GM20000 (cell line): ENCODE data around the gene HOMER2.

ENCODE experiments used
- DNase-seq: peaks from one replicate; pipeline ENCODE4 v3.0.0; 2012; ENCODE audit warnings: low spot score
- TF ChIP-seq, protein P1 (sequence below): IDR thresholded peaks from 2 replicates; pipeline ENCODE4 v1.5.1; 2012; ENCODE audit warnings: mild to moderate bottlenecking, control low read depth; ENCODE audit errors: extremely low read depth, missing control alignments

The HOMER2 gene

GRCh38 chr15:82907350-82907749, 45.2 kb downstream of the HOMER2 start:
- TF ChIP-seq, protein P1, sequence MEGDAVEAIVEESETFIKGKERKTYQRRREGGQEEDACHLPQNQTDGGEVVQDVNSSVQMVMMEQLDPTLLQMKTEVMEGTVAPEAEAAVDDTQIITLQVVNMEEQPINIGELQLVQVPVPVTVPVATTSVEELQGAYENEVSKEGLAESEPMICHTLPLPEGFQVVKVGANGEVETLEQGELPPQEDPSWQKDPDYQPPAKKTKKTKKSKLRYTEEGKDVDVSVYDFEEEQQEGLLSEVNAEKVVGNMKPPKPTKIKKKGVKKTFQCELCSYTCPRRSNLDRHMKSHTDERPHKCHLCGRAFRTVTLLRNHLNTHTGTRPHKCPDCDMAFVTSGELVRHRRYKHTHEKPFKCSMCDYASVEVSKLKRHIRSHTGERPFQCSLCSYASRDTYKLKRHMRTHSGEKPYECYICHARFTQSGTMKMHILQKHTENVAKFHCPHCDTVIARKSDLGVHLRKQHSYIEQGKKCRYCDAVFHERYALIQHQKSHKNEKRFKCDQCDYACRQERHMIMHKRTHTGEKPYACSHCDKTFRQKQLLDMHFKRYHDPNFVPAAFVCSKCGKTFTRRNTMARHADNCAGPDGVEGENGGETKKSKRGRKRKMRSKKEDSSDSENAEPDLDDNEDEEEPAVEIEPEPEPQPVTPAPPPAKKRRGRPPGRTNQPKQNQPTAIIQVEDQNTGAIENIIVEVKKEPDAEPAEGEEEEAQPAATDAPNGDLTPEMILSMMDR = no peak
- DNase-seq = no peak

DNA sequence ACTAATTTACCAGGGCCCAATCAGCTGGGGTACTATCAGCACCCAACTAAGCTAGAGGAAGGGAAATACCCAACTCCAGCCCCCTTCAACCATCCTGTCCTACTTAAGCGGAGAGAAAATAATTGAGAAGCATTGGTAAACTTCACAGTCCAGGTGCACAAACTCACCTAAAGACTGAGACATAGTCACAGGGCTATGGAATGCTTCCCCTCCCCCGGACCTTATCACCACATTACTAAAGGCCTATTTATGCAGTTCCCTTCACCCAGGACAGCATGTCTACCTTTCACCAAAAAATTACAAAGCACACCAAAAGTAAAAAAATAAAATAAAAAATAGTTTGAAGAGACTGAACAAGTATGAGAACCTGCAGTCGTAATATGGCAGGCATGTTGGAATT, 47.9 kb downstream of the HOMER2 start:
- TF ChIP-seq, protein P1 = no peak
- DNase-seq = no peak

- TF ChIP-seq, protein P1 = no peak
Observed at GRCh38 chr15:82903511-82903910, 49.0 kb downstream of the HOMER2 start.

DNA sequence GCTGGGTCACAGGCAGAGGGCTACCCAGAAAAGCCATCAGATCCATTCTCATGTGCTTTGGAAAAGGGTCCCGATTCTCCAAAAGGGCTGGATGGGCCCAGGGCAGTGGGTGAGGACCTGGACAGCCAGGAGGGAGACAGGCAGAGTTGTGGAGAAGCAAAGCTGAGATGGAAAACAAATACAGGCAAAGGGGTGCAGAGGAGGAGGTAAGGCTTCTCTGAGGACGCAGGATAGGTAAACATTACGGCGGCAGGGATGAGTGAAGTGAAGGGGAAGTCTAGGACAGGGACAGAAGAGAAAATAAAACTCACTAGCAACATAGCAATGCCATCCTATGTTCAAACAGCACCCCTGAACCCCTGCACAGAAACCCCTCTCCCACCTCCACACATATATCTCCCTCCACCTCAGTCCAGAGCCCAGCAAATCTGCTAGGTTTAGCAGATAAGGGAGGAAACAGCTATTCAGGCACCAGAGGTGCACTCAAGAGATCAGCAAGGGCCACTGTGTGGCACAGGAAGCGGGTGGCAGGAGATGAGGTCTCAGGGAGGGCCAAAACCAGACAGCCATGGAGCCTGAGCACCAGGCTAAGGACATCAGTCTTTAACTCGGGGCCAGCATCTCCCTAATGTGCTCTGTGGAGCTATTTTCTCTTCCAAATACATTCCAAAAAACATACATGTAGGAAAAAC, 51.3 kb downstream of the HOMER2 start:
- no peak for DNase-seq
- TF ChIP-seq, protein P1 = no peak

More at GRCh38 chr15:82903511-82903910, 49.0 kb downstream of the HOMER2 start:
- no peak for DNase-seq

- TF ChIP-seq, protein P1 = no peak
- DNase-seq = no peak
Observed at GRCh38 chr15:82900511-82901060, 51.9 kb downstream of the HOMER2 start.

DNA sequence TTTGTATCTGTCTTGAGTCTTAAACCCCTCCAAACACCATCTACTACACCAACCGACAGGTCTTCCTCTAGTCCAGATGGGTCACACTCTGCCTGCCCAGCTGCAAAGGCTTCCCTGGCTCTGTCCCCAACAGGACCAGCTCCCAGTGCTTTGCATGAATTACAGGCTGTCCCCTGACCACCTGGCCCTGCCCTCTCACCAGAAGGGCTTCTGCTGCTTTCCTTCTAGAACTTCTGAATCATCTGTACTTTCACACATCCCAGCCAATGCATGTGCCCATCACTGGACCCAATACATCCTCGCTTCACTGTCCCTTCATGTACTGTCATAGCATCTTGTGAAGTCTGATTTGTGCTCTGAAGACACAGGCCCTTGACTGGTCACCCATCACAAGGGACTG, 53.6 kb downstream of the HOMER2 start:
- no peak for DNase-seq
- TF ChIP-seq, protein P1 = no peak

DNA sequence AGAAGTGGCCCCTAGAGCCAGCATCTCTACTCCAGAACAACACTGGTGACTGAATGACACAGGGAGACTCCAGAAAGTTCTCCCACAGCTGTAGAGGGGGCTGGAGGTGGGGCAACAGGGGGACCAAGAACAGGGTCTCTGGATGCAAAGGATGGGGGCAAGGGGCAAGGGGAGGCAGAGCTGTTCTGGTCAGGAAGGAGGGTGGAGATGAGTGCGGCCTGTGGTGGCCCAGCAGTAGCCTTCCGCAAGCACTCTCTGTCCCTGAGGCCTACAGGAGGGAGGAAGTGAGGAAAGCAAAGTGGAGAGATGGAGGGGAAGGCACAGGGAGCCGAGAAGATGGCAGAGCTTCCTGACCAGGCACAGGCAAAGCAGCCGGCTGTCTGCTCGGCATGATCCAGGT, 56.5 kb downstream of the HOMER2 start:
- TF ChIP-seq, protein P1 = no peak
- no peak for DNase-seq
